HepG2 (cell line): Measurements from ENCODE around the gene C5AR2. TPM values are rescaled to one million over a fixed set of nuclear protein-coding genes. Genes with fewer than 3 reads are reported as not detected.
A peak's percentile ranks its signal among the peaks of the same experiment; 100 is the strongest.

Experiments used
- DZIP1 ChIP-seq: sonication (generic); formaldehyde crosslinking; IDR thresholded peaks from 2 replicates; pipeline ENCODE4 v1.5.0; 2020; ENCODE audit warnings: mild to moderate bottlenecking, missing genetic modification reagents
- MED1 ChIP-seq: sonication (generic); formaldehyde crosslinking; IDR thresholded peaks from 2 replicates; pipeline ENCODE4 v1.4.0; 2020; ENCODE audit warnings: missing genetic modification reagents
- TFE3 ChIP-seq: IDR thresholded peaks from 2 replicates; pipeline ENCODE4 v1.6.1; 2016
- THYN1 ChIP-seq: sonication (generic); formaldehyde crosslinking; IDR thresholded peaks from 2 replicates; pipeline ENCODE4 v1.8.1; 2023; ENCODE audit warnings: low read depth, mild to moderate bottlenecking, moderate library complexity, missing genetic modification reagents, borderline replicate concordance
- YEATS4 ChIP-seq: sonication (generic); formaldehyde crosslinking; IDR thresholded peaks from 2 replicates; pipeline ENCODE4 v1.4.0; 2020; ENCODE audit warnings: missing genetic modification reagents, borderline replicate concordance
- ZBTB40 ChIP-seq, 2 experiments: fragments of 450-650 bp in 1 of 2; sonication (generic) in 1 of 2; formaldehyde crosslinking in 1 of 2; IDR thresholded peaks; 2 replicates each; pipeline versions ENCODE4 v1.6.1 to v1.8.0; 2016 to 2022; ENCODE audit warnings: antibody characterized with exemption in 1 of 2, mild to moderate bottlenecking in 1 of 2, missing genetic modification reagents in 1 of 2
- ZMYM4 ChIP-seq: sonication (generic); formaldehyde crosslinking; IDR thresholded peaks from 2 replicates; pipeline ENCODE4 v1.8.1; 2023; ENCODE audit warnings: mild to moderate bottlenecking, missing genetic modification reagents
- ZNF513 ChIP-seq: sonication (generic); formaldehyde crosslinking; conservative IDR thresholded peaks from 2 replicates; pipeline ENCODE4 v1.5.0; 2020; ENCODE audit warnings: missing genetic modification reagents
- ZNF605 ChIP-seq: sonication (generic); formaldehyde crosslinking; IDR thresholded peaks from 2 replicates; pipeline ENCODE4 v1.8.0; 2022; ENCODE audit warnings: mild to moderate bottlenecking, missing genetic modification reagents
- polyA plus RNA-seq, 8 experiments: library from polyadenylated mRNA; depleted of rRNA in 3 of 8; stranded (reverse) in 7 of 8; unstranded in 1 of 8; fragments of >200 nt; fragmentation: Illumina TruSeq in 4 of 8; extraction: Trizol in 4 of 8; gene quantifications; 2 replicates each; pipeline versions ENCODE4 v1.2.1 to v1.2.3, GENCODE V29; 2011 to 2016; ENCODE audit warnings: low read depth in 4 of 8, missing spikeins in 1 of 8, mixed read lengths in 1 of 8; ENCODE audit not compliant: insufficient read depth in 1 of 8
- total RNA-seq, 5 experiments: library from RNA; depleted of rRNA; stranded (reverse); fragments of >200 nt; fragmentation: Illumina TruSeq; extraction: Trizol; gene quantifications; 2 replicates each; pipeline ENCODE4 v1.2.3, GENCODE V29; 2016; ENCODE audit warnings: low read depth in 1 of 5

Gene C5AR2
- total and polyA plus RNA-seq, 2 of the 13 experiments (the other 11 are each of a cell fraction or from before 2014, with no cell fraction given), result 0.09 to 0.24 TPM

GRCh38 chr19:47348819-47349795, 17.1 kb downstream of the C5AR2 start, which contains the start of gene DHX34 (continued):
- TF ChIP-seq DZIP1 (CRISPR knock-in tag) (peak; percentile 75; the same call in 1 of the 2 replicates), MED1 (CRISPR knock-in tag) (peak; percentile 40), THYN1 (CRISPR knock-in tag) (no peak), ZMYM4 (CRISPR knock-in tag) (peak; percentile 96), ZNF605 (CRISPR knock-in tag) (peak; percentile 82; the same call in 1 of the 2 replicates), ZNF513 (CRISPR knock-in tag) (no peak), TFE3 (CRISPR knock-in tag) (no peak; the same call in 1 of the 2 replicates), ZBTB40 (IDR thresholded peaks at IDR 0.05) (no peak), ZBTB40 (CRISPR knock-in tag; IDR thresholded peaks at IDR 0.05) (no peak; the same call in 1 of the 2 replicates), YEATS4 (CRISPR knock-in tag) (peak; percentile 78)
